ENCODE data around the gene OR52I1.

Gene OR52I1

DNA sequence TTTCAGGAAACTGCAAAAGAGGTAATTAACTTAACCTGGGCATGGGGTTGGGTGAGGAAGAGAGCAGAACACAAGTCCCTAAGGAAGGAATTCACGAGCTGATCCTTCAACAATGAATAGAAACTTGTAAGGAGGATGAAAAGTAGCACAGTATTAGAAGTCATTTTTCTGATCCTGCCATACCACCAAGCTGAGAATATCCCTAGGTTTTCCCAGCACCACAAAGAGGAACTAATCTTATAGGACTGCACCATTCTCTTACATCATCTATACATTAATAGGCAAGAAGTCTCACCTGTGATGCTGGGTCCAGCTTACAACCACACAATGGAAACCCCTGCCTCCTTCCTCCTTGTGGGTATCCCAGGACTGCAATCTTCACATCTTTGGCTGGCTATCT, at the start of gene OR52I1:
TSS of gene OR52I1 (plus strand) at position 301 of the 400 bp plus-strand sequence. CDS start at position 301, 0 bp downstream.
- TF ChIP-seq, protein P1, sequence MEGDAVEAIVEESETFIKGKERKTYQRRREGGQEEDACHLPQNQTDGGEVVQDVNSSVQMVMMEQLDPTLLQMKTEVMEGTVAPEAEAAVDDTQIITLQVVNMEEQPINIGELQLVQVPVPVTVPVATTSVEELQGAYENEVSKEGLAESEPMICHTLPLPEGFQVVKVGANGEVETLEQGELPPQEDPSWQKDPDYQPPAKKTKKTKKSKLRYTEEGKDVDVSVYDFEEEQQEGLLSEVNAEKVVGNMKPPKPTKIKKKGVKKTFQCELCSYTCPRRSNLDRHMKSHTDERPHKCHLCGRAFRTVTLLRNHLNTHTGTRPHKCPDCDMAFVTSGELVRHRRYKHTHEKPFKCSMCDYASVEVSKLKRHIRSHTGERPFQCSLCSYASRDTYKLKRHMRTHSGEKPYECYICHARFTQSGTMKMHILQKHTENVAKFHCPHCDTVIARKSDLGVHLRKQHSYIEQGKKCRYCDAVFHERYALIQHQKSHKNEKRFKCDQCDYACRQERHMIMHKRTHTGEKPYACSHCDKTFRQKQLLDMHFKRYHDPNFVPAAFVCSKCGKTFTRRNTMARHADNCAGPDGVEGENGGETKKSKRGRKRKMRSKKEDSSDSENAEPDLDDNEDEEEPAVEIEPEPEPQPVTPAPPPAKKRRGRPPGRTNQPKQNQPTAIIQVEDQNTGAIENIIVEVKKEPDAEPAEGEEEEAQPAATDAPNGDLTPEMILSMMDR (IDR thresholded peaks at IDR 0.05; ENCODE audit: unreplicated experiment in 3 of 3), result no peak

DNA sequence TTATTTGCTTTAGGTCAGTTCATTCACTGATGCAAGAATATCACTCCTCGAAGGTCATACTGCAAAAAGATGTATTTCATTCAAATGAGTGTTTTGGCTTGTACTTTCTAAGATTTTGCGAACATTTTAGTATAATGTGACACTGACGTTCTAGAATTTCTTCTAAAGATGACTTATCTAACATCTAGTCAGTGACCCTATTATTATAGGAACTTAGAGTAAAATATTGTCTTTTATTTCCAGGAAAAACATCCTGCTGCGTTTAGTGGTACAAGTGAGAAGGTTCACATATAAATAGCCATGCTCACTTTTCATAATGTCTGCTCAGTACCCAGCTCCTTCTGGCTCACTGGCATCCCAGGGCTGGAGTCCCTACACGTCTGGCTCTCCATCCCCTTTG, 48.9 kb upstream of the OR52I1 start, which contains the start of gene OR52M1:
TSS of gene OR52M1 (plus strand) at position 301 of the 400 bp plus-strand sequence. CDS start at position 301, 0 bp downstream.
- no peak within 1 kb of the TSS for H3K27ac Mint-ChIP-seq
- H3K9me3 Mint-ChIP-seq, result no peaks in the 10 kb centered on the region
- no peaks in the 10 kb centered on the region for H3K36me3 Mint-ChIP-seq (ENCODE audit: low read depth)
- H3K4me3 Mint-ChIP-seq, result no peak within 1 kb of the TSS
- no peaks in the 10 kb centered on the region for H3K4me1 Mint-ChIP-seq
- TF ChIP-seq, protein P1 (IDR thresholded peaks at IDR 0.05; ENCODE audit: unreplicated experiment in 3 of 3), result no peak
- peaks cover 7% of the 10 kb centered on the region for H3K27me3 Mint-ChIP-seq (ENCODE audit: low read depth)

More for the DNA sequence above, at the start of gene OR52I1:
- H3K27me3 Mint-ChIP-seq (ENCODE audit: low read depth), result no peaks in the 10 kb centered on the region
- H3K36me3 Mint-ChIP-seq (ENCODE audit: low read depth), result peaks cover 8% of the 10 kb centered on the region
- H3K27ac Mint-ChIP-seq, result no peak within 1 kb of the TSS
- no peaks in the 10 kb centered on the region for H3K4me1 Mint-ChIP-seq
- H3K9me3 Mint-ChIP-seq, result no peaks in the 10 kb centered on the region
- H3K4me3 Mint-ChIP-seq, result no peak within 1 kb of the TSS

GRCh38 chr11:4546878-4547277, 47.0 kb upstream of the OR52I1 start:
- Mint-ChIP-seq H3K4me3 (no peak overlapping the region), H3K9me3 (peaks cover 4% of the 10 kb centered on the region), H3K36me3 (ENCODE audit: low read depth) (no peaks in the 10 kb centered on the region), H3K27me3 (ENCODE audit: low read depth) (peaks cover 3% of the 10 kb centered on the region), H3K27ac (no peak overlapping the region), H3K4me1 (no peaks in the 10 kb centered on the region)
- TF ChIP-seq, protein P1 (IDR thresholded peaks at IDR 0.05; ENCODE audit: unreplicated experiment in 3 of 3), result no peak

GRCh38 chr11:4547416-4547815, 46.4 kb upstream of the OR52I1 start:
- H3K9me3 Mint-ChIP-seq, result peaks cover 4% of the 10 kb centered on the region
- TF ChIP-seq, protein P1 (IDR thresholded peaks at IDR 0.05; ENCODE audit: unreplicated experiment in 3 of 3), result no peak
- H3K27ac Mint-ChIP-seq, result no peak overlapping the region
- no peaks in the 10 kb centered on the region for H3K4me1 Mint-ChIP-seq
- H3K36me3 Mint-ChIP-seq (ENCODE audit: low read depth), result no peaks in the 10 kb centered on the region
- H3K27me3 Mint-ChIP-seq (ENCODE audit: low read depth), result peaks cover under 1% of the 10 kb centered on the region
- H3K4me3 Mint-ChIP-seq, result no peak overlapping the region

GRCh38 chr11:4551346-4551979, 42.4 kb upstream of the OR52I1 start:
- TF ChIP-seq, protein P1 (IDR thresholded peaks at IDR 0.05; ENCODE audit: unreplicated experiment in 3 of 3), result no peak
- H3K27ac Mint-ChIP-seq, result no peak overlapping the region
- H3K36me3 Mint-ChIP-seq (ENCODE audit: low read depth), result no peaks in the 10 kb centered on the region
- no peaks in the 10 kb centered on the region for H3K4me1 Mint-ChIP-seq
- H3K4me3 Mint-ChIP-seq, result no peak overlapping the region
- H3K9me3 Mint-ChIP-seq, result peaks cover 6% of the 10 kb centered on the region
- H3K27me3 Mint-ChIP-seq (ENCODE audit: low read depth), result peaks cover 6% of the 10 kb centered on the region
